Left lung (tissue), 10 donors: ENCODE measurements around the gene ZNF516. TPM values are rescaled to one million over a fixed set of nuclear protein-coding genes. Genes with fewer than 3 reads are reported as not detected.

Experiments
- ATAC-seq: fragments of 200-7000 bp; cut with Tn5 transposase; one replicate; pipeline ENCODE4 v1.9.1; 2020; ENCODE audit warnings: moderate library complexity
- DNase-seq, 4 donors: peaks; one replicate each; pipeline ENCODE4 v3.0.0-alpha.2; 2013 to 2020
- H3K27ac ChIP-seq, 2 donors: fragments of 200-600 bp; sonication (generic) in 1 of 2; one replicate each; pipeline versions ENCODE4 v1.5.0 to v1.8.0; 2020 to 2021
- H3K27me3 ChIP-seq, 2 donors: fragments of 200-600 bp; sonication (generic) in 1 of 2; one replicate each; pipeline versions ENCODE4 v1.5.0 to v1.8.0; 2020 to 2021
- H3K36me3 ChIP-seq, 2 donors: fragments of 200-600 bp; sonication (generic) in 1 of 2; one replicate each; pipeline versions ENCODE4 v1.5.0 to v1.8.0; 2020 to 2021
- H3K4me1 ChIP-seq, 2 donors: fragments of 200-600 bp; one replicate each; pipeline ENCODE4 v1.8.0; 2021
- H3K4me3 ChIP-seq, 2 donors: fragments of 200-600 bp; sonication (generic) in 1 of 2; one replicate each; pipeline versions ENCODE4 v1.5.0 to v1.8.0; 2020 to 2021; ENCODE audit warnings: mild to moderate bottlenecking in 1 of 2
- H3K9me3 ChIP-seq, 2 donors: fragments of 200-600 bp; sonication (generic) in 1 of 2; one replicate each; pipeline versions ENCODE4 v1.5.0 to v1.8.0; 2020 to 2021
- CTCF ChIP-seq, 2 donors: fragments of 200-600 bp; sonication (generic) in 1 of 2; IDR thresholded peaks; one replicate each; pipeline versions ENCODE4 v1.5.0 to v1.8.0; 2021; ENCODE audit warnings: antibody characterized with exemption in 2 of 2
- intact Hi-C, 2 donors: fragments of 100-400 bp; cut with DNase I; formaldehyde crosslinking; loops; one replicate each; pipeline versions ENCODE4 v1.11.2 to v1.14.2; 2022
- polyA plus RNA-seq, 6 donors: library from polyadenylated mRNA; unstranded; fragments of 120-200 nt; gene quantifications; one replicate each; pipeline ENCODE4 v1.2.1, GENCODE V29; 2013; ENCODE audit not compliant: insufficient read length in 6 of 6
- total RNA-seq, 2 donors: library from RNA; stranded (reverse); fragmentation: NEBNext Ultra II Directional; extraction: Animal tissue kit (Norgen Biotek cat#: 25700); gene quantifications; one replicate each; pipeline ENCODE4 v1.2.1, GENCODE V29; 2021
- donor health status: DM: no; HTN: yes; CAD: no.
- donor health status: DM: no; HTN: no; CAD: no.

The ZNF516 gene
- total and polyA plus RNA-seq, 8 donors, result 33.9 to 51.2 (median 46.8) TPM

- intact Hi-C loops, result no loop called here
- DNase-seq (no peak), ATAC-seq (no peak)
- Histone ChIP-seq H3K36me3 (no peaks in the 10 kb centered on the region), H3K4me3 (no peak overlapping the region), H3K4me1 (peaks cover 0 to 26% of the 10 kb centered on the region in 2 donors), H3K27ac (peak overlapping the region; percentile 76 to 90), H3K27me3 (peaks cover 0 to 10% of the 10 kb centered on the region in 2 donors), H3K9me3 (no peaks in the 10 kb centered on the region)
- no peak for TF ChIP-seq CTCF (IDR thresholded peaks at IDR 0.05)
Observed at GRCh38 chr18:76497021-76497420, 2.0 kb upstream of the ZNF516 start.

- intact Hi-C loops, result no loop called here
- DNase-seq (peak; percentile 59 to 92 (median 82)), ATAC-seq (peak; percentile 17)
- H3K4me3 ChIP-seq, result peak overlapping the region; percentile 58 to 83
- peaks cover 0 to 27% of the 10 kb centered on the region in 2 donors for H3K4me1 ChIP-seq
- TF ChIP-seq CTCF (IDR thresholded peaks at IDR 0.05), result no peak
- peak overlapping the region; percentile 76 to 90 for H3K27ac ChIP-seq
- no peaks in the 10 kb centered on the region for H3K36me3 ChIP-seq
- H3K9me3 ChIP-seq, result no peaks in the 10 kb centered on the region
- H3K27me3 ChIP-seq, result peaks cover 0 to 10% of the 10 kb centered on the region in 2 donors
Observed at GRCh38 chr18:76496194-76496890, 1.3 kb upstream of the ZNF516 start.

GRCh38 chr18:76495435-76496193 lies 572 bp upstream of the ZNF516 start:
- peaks cover 0 to 10% of the 10 kb centered on the region in 2 donors for H3K27me3 ChIP-seq
- H3K4me3 ChIP-seq, result peak overlapping the region; percentile 58 to 83
- intact Hi-C loops, result no loop called here
- peak overlapping the region; percentile 76 to 90 for H3K27ac ChIP-seq
- TF ChIP-seq CTCF (IDR thresholded peaks at IDR 0.05), result no peak
- peaks cover 0 to 27% of the 10 kb centered on the region in 2 donors for H3K4me1 ChIP-seq
- ATAC-seq (peak; percentile 18), DNase-seq (peak in 3 of 4 donors; percentile 55 to 86 (median 56))
- H3K36me3 ChIP-seq, result no peaks in the 10 kb centered on the region
- no peaks in the 10 kb centered on the region for H3K9me3 ChIP-seq

GRCh38 chr18:76494231-76495005 lies 624 bp downstream of the ZNF516 start:
- ATAC-seq (no peak), DNase-seq (peak in 3 of 4 donors; percentile 54 to 86 (median 85))
- Histone ChIP-seq H3K4me1 (peaks cover 5 to 28% of the 10 kb centered on the region in 2 donors), H3K4me3 (peak overlapping the region; percentile 63 to 83), H3K27me3 (peaks cover 0 to 10% of the 10 kb centered on the region in 2 donors), H3K9me3 (no peaks in the 10 kb centered on the region), H3K27ac (peak overlapping the region; percentile 90 to 93), H3K36me3 (no peaks in the 10 kb centered on the region)
- intact Hi-C loops, result no loop called here
- no peak for TF ChIP-seq CTCF (IDR thresholded peaks at IDR 0.05)
